GM19351 (cell line): ENCODE results near the gene DNASE1L2.

ENCODE experiments used
- ATAC-seq: cut with Tn5 transposase; IDR thresholded peaks from one replicate; pipeline ENCODE4 v1.9.1; 2021; ENCODE audit warnings: mild to moderate bottlenecking, moderate library complexity; ENCODE audit not compliant: unreplicated experiment

Gene DNASE1L2

GRCh38 chr16:2284001-2284770 lies 47.9 kb downstream of the DNASE1L2 start:
- no peak for ATAC-seq

- ATAC-seq = no peak
These were observed 48.7 kb downstream of the DNASE1L2 start for GRCh38 chr16:2284797-2285576.

GRCh38 chr16:2285731-2286191 lies 49.5 kb downstream of the DNASE1L2 start:
- no peak for ATAC-seq

- ATAC-seq = no peak
These were observed 50.3 kb downstream of the DNASE1L2 start for GRCh38 chr16:2286550-2286949.

- no peak for ATAC-seq
These were observed 51.8 kb downstream of the DNASE1L2 start for GRCh38 chr16:2287916-2288547.
